ENCODE data around the gene SAMD4A.

Gene SAMD4A

DNA sequence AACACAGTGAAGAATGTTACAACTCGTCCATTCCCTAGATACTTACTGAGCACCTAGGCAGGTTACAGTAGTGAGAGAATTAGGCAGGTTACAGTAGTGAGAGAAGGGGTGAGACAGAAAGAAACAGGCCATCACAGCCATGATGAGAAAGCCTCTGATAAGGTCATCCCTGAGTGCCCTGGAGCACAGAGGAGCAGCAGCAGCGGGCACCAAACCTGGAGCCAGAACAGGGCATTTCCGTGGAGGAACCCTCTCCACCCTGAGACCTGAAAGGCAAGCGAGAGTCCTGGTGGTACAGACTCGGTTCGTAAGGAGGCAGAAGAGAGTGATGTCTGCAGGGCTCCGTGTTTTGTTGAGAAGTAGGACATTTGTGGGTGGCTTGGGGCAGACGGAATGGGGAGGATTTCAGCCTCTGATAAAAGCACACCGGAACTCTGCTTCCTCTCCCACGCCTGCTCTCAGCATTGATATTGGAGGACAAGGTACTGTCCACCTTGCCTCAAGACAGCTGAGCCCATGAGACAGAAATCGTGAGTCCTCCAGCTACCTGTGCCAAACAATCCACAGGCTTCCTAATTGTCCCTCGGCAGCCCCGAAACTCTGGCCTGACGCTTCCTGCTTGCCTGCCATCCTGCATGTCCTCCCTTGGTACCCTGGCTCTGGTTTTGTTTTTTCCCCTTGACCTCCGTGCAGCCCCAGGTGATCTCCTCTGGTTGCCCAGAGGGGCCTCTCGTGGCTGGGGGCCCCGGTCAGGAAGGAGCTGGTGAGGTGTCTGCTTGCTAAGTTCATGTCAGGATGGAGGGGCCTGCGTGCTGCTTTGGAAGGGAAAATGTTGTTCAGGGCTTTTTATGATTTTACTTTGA, 199.6 kb downstream of the SAMD4A start:
- DNase-seq: no peak

- no peak for DNase-seq
Measured at GRCh38 chr14:54767139-54767431, 200.2 kb downstream of the SAMD4A start.

DNA sequence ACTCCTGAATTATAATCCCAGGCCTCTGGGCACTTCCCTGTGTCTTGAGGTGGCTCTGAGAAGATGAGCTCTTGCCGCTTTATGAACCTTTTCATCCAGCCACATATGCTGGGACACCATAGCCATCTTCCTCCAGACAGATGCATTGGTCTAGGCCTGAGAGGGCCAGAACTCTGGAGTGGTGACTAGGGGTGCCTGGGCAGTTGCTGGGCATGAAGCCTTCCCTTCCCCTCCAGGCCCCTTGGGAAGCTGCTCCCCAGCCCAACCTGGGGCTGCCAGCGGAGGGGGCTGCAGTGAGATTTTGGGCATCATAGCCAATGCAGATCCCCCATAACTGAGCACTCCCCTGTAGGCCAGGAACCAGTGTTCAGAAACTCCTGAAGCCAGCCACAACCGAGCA, 200.5 kb downstream of the SAMD4A start:
- DNase-seq: no peak

- peak; percentile 41 for DNase-seq
Measured at GRCh38 chr14:54768501-54769129, 201.7 kb downstream of the SAMD4A start.

GRCh38 chr14:54769951-54770863, 203.3 kb downstream of the SAMD4A start:
- DNase-seq: no peak

DNA sequence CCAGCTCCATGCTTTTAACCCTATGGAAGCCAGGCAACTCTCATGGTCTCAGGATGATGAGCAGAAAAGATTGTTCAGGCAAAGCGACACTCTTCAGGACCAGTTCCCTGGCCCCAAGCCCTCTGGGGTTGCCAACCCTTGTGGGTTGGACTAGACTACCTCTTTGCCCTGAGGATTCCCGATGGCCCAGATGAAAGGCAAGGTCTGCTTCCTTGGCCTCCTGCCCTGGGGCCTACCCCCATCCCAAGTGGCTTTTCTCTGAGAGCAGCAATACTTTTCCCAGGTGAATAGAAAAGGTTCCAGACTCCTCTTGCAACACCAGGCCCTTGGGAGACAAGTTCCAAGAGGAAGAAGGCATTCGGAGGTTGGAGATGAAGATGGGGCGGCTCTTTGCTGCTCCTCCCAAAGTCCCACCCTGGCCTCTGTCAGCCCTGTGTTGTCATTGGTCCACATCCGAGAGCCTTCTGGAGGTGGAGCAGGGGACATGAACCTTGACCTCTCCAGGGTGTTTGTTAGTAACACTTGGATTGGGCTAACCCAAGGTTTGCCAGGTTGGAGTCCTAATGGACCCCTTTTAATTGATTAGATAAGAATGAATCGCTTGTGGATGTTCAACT, 204.6 kb downstream of the SAMD4A start:
- no peak for DNase-seq

GRCh38 chr14:54772451-54772881, 205.5 kb downstream of the SAMD4A start:
- peak; percentile 43 for DNase-seq

GRCh38 chr14:54773171-54774006, 206.5 kb downstream of the SAMD4A start:
- DNase-seq: peak; percentile 100

DNA sequence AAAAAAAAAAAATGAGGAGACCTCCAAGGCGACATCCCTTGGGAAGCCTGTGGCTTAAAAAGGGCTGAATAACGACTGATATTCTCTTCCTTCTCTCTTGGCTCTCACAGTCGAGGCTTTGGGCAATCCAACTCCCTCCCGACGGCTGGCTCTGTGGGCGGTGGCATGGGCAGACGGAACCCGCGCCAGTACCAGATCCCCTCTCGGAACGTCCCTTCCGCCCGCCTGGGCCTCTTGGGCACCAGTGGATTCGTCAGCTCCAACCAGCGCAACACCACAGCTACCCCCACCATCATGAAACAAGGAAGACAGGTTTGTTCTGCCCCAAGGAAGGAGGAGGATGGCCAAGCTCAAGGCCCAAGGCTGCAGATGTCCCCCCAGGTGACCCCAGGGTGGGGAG, 207.9 kb downstream of the SAMD4A start:
- no peak for DNase-seq

- no peak for DNase-seq
Measured at GRCh38 chr14:54775486-54776140, 208.7 kb downstream of the SAMD4A start.

- peak; percentile 88 for DNase-seq
Measured at GRCh38 chr14:54776361-54777001, 209.6 kb downstream of the SAMD4A start.

- DNase-seq: no peak
Measured at GRCh38 chr14:54777395-54777794, 210.5 kb downstream of the SAMD4A start.

- DNase-seq: no peak
Measured at GRCh38 chr14:54778618-54779345, 211.9 kb downstream of the SAMD4A start.

DNA sequence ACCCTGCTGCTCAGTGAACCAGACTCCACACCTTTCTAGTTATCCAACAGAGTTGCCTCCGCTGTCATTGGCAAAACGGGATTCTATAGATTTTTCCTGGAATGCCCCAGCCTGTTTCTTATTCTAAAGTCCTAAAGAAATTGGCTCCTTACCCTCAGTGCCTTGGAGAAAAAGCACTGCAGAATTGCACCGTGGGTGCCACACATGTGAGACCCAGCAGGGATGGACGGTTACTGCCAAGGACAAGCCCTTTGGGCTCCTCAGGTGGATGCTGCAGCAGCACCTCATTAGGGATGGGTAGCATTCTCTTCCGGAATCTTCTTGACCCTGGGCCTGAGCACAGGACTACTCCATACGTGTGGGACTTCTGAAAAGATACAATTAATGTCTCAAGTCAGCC, 214.2 kb downstream of the SAMD4A start:
- no peak for DNase-seq

GRCh38 chr14:54781961-54782750, 215.2 kb downstream of the SAMD4A start:
- DNase-seq: no peak

GRCh38 chr14:54782751-54783659, 216.1 kb downstream of the SAMD4A start:
- DNase-seq: no peak

DNA sequence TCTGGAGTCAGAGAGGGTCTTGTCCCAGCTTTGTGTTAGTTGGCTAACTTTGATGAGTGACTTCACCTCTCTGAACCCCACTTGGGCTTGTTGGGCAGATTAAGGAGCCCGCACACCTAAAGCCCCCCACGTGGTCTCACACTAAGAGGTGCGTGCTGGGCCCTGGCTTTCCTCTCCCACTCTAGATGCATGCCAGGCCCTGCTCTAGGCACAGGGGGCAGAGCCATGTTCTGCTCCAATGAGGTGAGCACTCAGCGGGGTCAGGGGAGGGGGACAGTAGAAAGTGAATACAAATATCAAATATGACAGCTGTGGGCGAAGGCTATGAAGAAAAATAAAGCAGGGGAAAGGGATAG, 216.7 kb downstream of the SAMD4A start:
- DNase-seq: no peak

- no peak for DNase-seq
Measured at GRCh38 chr14:54784060-54784459, 217.1 kb downstream of the SAMD4A start.

Measured in fibroblast of skin of scalp (primary cell).